IMR-90 (cell line): Measurements from ENCODE around the gene GJC2. TPM values are rescaled to one million over a fixed set of nuclear protein-coding genes. Genes with fewer than 3 reads are reported as not detected.

ENCODE experiments used
- ATAC-seq: fragments of 200-7000 bp; cut with Tn5 transposase; 2 replicates; pipeline ENCODE4 v1.9.1; 2020; ENCODE audit warnings: low read depth, mild to moderate bottlenecking, moderate library complexity
- BruUV-seq: library from RNA; stranded (reverse); fragments of 400-500 nt; replicated peaks from 2 replicates; lab custom pipeline; 2021; lab: Mats Ljungman, UMichigan
- CTCF ChIA-PET: fragments of 300-600 bp; formaldehyde crosslinking; extraction: SDS; loops from one replicate; lab custom pipeline; 2021; ENCODE audit warnings: antibody characterized with exemption; lab: Yijun Ruan, JAX
- POLR2A ChIA-PET: fragments of 300-600 bp; sonication (Branson Sonifier 250); formaldehyde crosslinking; loops from one replicate; lab custom pipeline; 2022; ENCODE audit warnings: antibody characterized with exemption; ENCODE audit not compliant: unreplicated experiment; lab: Charles Lee
- DNase-seq: peaks from one replicate; pipeline ENCODE4 v3.0.0; 2013
- H2AFZ ChIP-seq: replicated peaks from 2 replicates; pipeline ENCODE3; 2013; ENCODE audit warnings: low read length, mild to moderate bottlenecking; ENCODE audit not compliant: poor library complexity
- H2AK5ac ChIP-seq: 2 replicates; pipeline ENCODE4 v1.6.1; 2013; ENCODE audit warnings: low read depth, low read length, inconsistent platforms
- H2AK9ac ChIP-seq: replicated peaks from 2 replicates; pipeline ENCODE3; 2013; ENCODE audit warnings: mild to moderate bottlenecking, low read depth, low read length, moderate library complexity; ENCODE audit not compliant: poor library complexity
- H2BK120ac ChIP-seq: 2 replicates; pipeline ENCODE4 v1.6.1; 2013; ENCODE audit warnings: low read depth, low read length, inconsistent platforms
- H2BK15ac ChIP-seq: 3 replicates; pipeline ENCODE4 v1.6.1; 2013; ENCODE audit warnings: low read depth, low read length, inconsistent platforms
- H2BK20ac ChIP-seq: 2 replicates; pipeline ENCODE4 v1.6.1; 2013; ENCODE audit warnings: low read depth, mild to moderate bottlenecking, inconsistent platforms, low read length, moderate library complexity
- H2BK5ac ChIP-seq: 2 replicates; pipeline ENCODE4 v1.6.1; 2013; ENCODE audit warnings: mild to moderate bottlenecking, low read depth, low read length, inconsistent platforms; ENCODE audit not compliant: poor library complexity, severe bottlenecking
- H3K14ac ChIP-seq: replicated peaks from 2 replicates; pipeline ENCODE4 v1.6.1; 2013; ENCODE audit warnings: low read depth, low read length, inconsistent platforms
- H3K18ac ChIP-seq: 2 replicates; pipeline ENCODE4 v1.6.1; 2013; ENCODE audit warnings: low read depth, low read length, control low read depth
- H3K23ac ChIP-seq: 2 replicates; pipeline ENCODE4 v1.6.1; 2013; ENCODE audit warnings: low read depth, low read length, inconsistent platforms
- H3K27ac ChIP-seq: 2 replicates; pipeline ENCODE4 v1.5.1; 2013; ENCODE audit warnings: mild to moderate bottlenecking, control low read depth, low read length; ENCODE audit not compliant: insufficient read depth
- H3K27me3 ChIP-seq: 2 replicates; pipeline ENCODE4 v1.6.1; 2013; ENCODE audit warnings: low read length; ENCODE audit not compliant: control insufficient read depth, insufficient read depth
- H3K36me3 ChIP-seq: 2 replicates; pipeline ENCODE4 v1.6.1; 2013; ENCODE audit warnings: low read length, mixed read lengths; ENCODE audit not compliant: control insufficient read depth, insufficient read depth
- H3K4ac ChIP-seq: 2 replicates; pipeline ENCODE4 v1.6.1; 2013; ENCODE audit warnings: low read depth, low read length, inconsistent platforms
- H3K4me1 ChIP-seq: 2 replicates; pipeline ENCODE4 v1.6.1; 2013; ENCODE audit warnings: low read length, mixed read lengths; ENCODE audit not compliant: control insufficient read depth, insufficient read depth
- H3K4me2 ChIP-seq: 2 replicates; pipeline ENCODE4 v1.6.1; 2013; ENCODE audit warnings: low read depth, mild to moderate bottlenecking, control low read depth, low read length, moderate library complexity
- H3K4me3 ChIP-seq: 2 replicates; pipeline ENCODE4 v1.5.1; 2013; ENCODE audit warnings: low read depth, mild to moderate bottlenecking, control low read depth, low read length, moderate library complexity; ENCODE audit not compliant: insufficient read depth
- H3K56ac ChIP-seq: 2 replicates; pipeline ENCODE4 v1.6.1; 2013; ENCODE audit warnings: low read length, inconsistent platforms; ENCODE audit not compliant: insufficient read depth; ENCODE audit errors: extremely low read depth
- H3K79me1 ChIP-seq, 2 experiments: 2 replicates each; pipeline ENCODE4 v1.6.1; 2013; ENCODE audit warnings: low read length in 2 of 2, inconsistent platforms in 1 of 2, low read depth in 1 of 2
- H3K9ac ChIP-seq: 2 replicates; pipeline ENCODE4 v1.6.1; 2013; ENCODE audit warnings: low read depth, low read length, control low read depth
- H3K9me1 ChIP-seq: 2 replicates; pipeline ENCODE4 v1.6.1; 2013; ENCODE audit warnings: low read length, inconsistent platforms; ENCODE audit not compliant: insufficient read depth
- H3K9me3 ChIP-seq: 2 replicates; pipeline ENCODE4 v1.6.1; 2013; ENCODE audit warnings: low read length; ENCODE audit not compliant: control insufficient read depth, insufficient read depth
- H4K20me1 ChIP-seq: 2 replicates; pipeline ENCODE4 v1.6.1; 2013; ENCODE audit warnings: low read length, inconsistent platforms; ENCODE audit not compliant: insufficient read depth
- H4K5ac ChIP-seq: 2 replicates; pipeline ENCODE4 v1.6.1; 2013; ENCODE audit warnings: mild to moderate bottlenecking, low read depth, low read length, control low read depth
- H4K8ac ChIP-seq, 2 experiments: 2 replicates each; pipeline ENCODE4 v1.6.1; 2013; ENCODE audit warnings: low read depth in 2 of 2, low read length in 2 of 2, control low read depth in 1 of 2, inconsistent platforms in 1 of 2
- H4K91ac ChIP-seq: 2 replicates; pipeline ENCODE4 v1.6.1; 2013; ENCODE audit warnings: low read depth, low read length, inconsistent platforms; ENCODE audit not compliant: insufficient read depth
- MAFK ChIP-seq: IDR thresholded peaks from 2 replicates; pipeline ENCODE4 v1.6.1; 2012; ENCODE audit warnings: low read depth, low read length, improper control_type of control experiment
- POLR2A ChIP-seq: IDR thresholded peaks from 2 replicates; pipeline ENCODE4 v1.6.1; 2012; ENCODE audit warnings: mild to moderate bottlenecking, low read depth, low read length
- RAD21 ChIP-seq: IDR thresholded peaks from 2 replicates; pipeline ENCODE4 v1.6.1; 2012; ENCODE audit warnings: low read length, improper control_type of control experiment
- WGBS, 2 experiments: methylation state at CpG; one replicate each; pipeline versions ENCODE4 v1.1.5 to v1.1.7; 2013; ENCODE audit warnings: missing lambda C conversion rate in 2 of 2; ENCODE audit not compliant: insufficient read length in 1 of 2; ENCODE audit errors: extremely low coverage in 2 of 2; 5-methylcytosine and 5-hydroxymethylcytosine counted together
- dilution Hi-C: fragments of 300-500 bp; cut with HindIII; formaldehyde crosslinking; loops from one replicate; pipeline ENCODE4 v1.14.3; 2018; ENCODE audit warnings: low sequenced_read_pairs; ENCODE audit not compliant: unreplicated experiment
- in situ Hi-C: fragments of 300-500 bp; cut with MboI; formaldehyde crosslinking; loops from 3 replicates; pipeline ENCODE4 v1.14.3; 2019; ENCODE audit warnings: low sequenced_read_pairs, inconsistent platforms, mixed read lengths
- intact Hi-C: fragments of 100-400 bp; cut with micrococcal nuclease; formaldehyde crosslinking; loops from 2 replicates; pipeline ENCODE4 v1.10.0; 2022
- polyA plus RNA-seq, 3 experiments: library from polyadenylated mRNA; depleted of rRNA; stranded (reverse); fragments of >200 nt; gene quantifications; 2 replicates each; pipeline ENCODE4 v1.2.3, GENCODE V29; 2012; ENCODE audit warnings: low replicate concordance in 1 of 3
- total RNA-seq: library from RNA; depleted of rRNA; stranded (reverse); fragments of >200 nt; gene quantifications from 2 replicates; pipeline ENCODE4 v1.2.3, GENCODE V29; 2012

The GJC2 gene
- total and polyA plus RNA-seq, 2 of the 4 experiments (the other 2 are of a cell fraction) = 1.1 to 1.7 TPM

- POLR2A ChIA-PET = no interaction called here
- in situ Hi-C loops = loop anchor here (10.0 kb wide), 1 partner anchor 373 kb away; no protein-coding TSS in a partner anchor
- intact Hi-C loops = loop anchor here (1.0 to 10.0 kb wide), 5 partner anchors 143 to 384 kb away; a partner anchor contains a TSS
These were observed 18.0 kb upstream of the GJC2 start for GRCh38 chr1:228131766-228132165.

More at GRCh38 chr1:228131766-228132165, 18.0 kb upstream of the GJC2 start:
- TF ChIP-seq RAD21 = no peak
- TF ChIP-seq MAFK = no peak
- no peak for TF ChIP-seq POLR2A
- no peak overlapping the region for H3K4me3 ChIP-seq
- no peak overlapping the region for H4K8ac ChIP-seq
- ATAC-seq = no peak
- H2BK15ac ChIP-seq = no peak overlapping the region
- no peaks in the 10 kb centered on the region for H3K36me3 ChIP-seq
- H4K5ac ChIP-seq = no peak overlapping the region
- dilution Hi-C loops = no loop called here
- no peak overlapping the region for H2BK5ac ChIP-seq
- no peak overlapping the region for H2AFZ ChIP-seq
- no peak for DNase-seq
- no peak overlapping the region for H3K23ac ChIP-seq
- no peak overlapping the region for H3K27ac ChIP-seq
- H3K79me1 ChIP-seq = no peaks in the 10 kb centered on the region
- H3K9me1 ChIP-seq = no peaks in the 10 kb centered on the region
- H3K56ac ChIP-seq = no peak overlapping the region
- no TSS peak for BruUV-seq
- H4K91ac ChIP-seq = no peak overlapping the region
- no peak overlapping the region for H3K4ac ChIP-seq
- CTCF ChIA-PET = interaction anchor here (1.0 to 1.1 kb wide), 2 partner anchors 9 to 35 kb away, joined by 3 read pairs; no protein-coding TSS in a partner anchor
- H3K4me1 ChIP-seq = no peaks in the 10 kb centered on the region
- H2AK9ac ChIP-seq = no peak overlapping the region
- H3K18ac ChIP-seq = no peak overlapping the region
- no peak overlapping the region for H2BK20ac ChIP-seq
- H3K9me3 ChIP-seq = no peaks in the 10 kb centered on the region
- H2AK5ac ChIP-seq = no peak overlapping the region
- H3K14ac ChIP-seq = no peak overlapping the region
- H3K27me3 ChIP-seq = peaks cover 21% of the 10 kb centered on the region
- H3K9ac ChIP-seq = no peak overlapping the region
- H2BK120ac ChIP-seq = no peak overlapping the region
- WGBS, 2 experiments = 60% methylated on average over 1 of the region's 2 CpGs; no CpG with 5 or more reads in 1 of the 2 experiments
- no peaks in the 10 kb centered on the region for H4K20me1 ChIP-seq
- H3K4me2 ChIP-seq = no peak overlapping the region
